HCT116 (cell line): ENCODE measurements around the gene GDPD2. TPM values are rescaled to one million over a fixed set of nuclear protein-coding genes. Genes with fewer than 3 reads are reported as not detected.

Experiments
- ATAC-seq: fragments of 200-7000 bp; cut with Tn5 transposase; 2 replicates; pipeline ENCODE4 v1.9.1; 2020; ENCODE audit warnings: mild to moderate bottlenecking, moderate library complexity
- BruUV-seq: library from RNA; stranded (reverse); fragments of 400-500 nt; replicated peaks from 2 replicates; lab custom pipeline; 2021; lab: Mats Ljungman, UMichigan
- CTCF ChIA-PET: fragments of 300-600 bp; sonication (Branson Sonifier 250); formaldehyde crosslinking; loops from one replicate; lab custom pipeline; 2021; ENCODE audit warnings: antibody characterized with exemption; lab: Charles Lee
- POLR2A ChIA-PET: fragments of 300-600, 350-600 bp; sonication (Branson Sonifier 250); formaldehyde crosslinking; loops from one replicate; lab custom pipeline; 2021; ENCODE audit warnings: antibody characterized with exemption; lab: Charles Lee
- RAD21 ChIA-PET, 2 experiments: fragments of 300-600 bp; sonication (Branson Sonifier 250); formaldehyde crosslinking; loops; one replicate each; lab custom pipeline; 2023; ENCODE audit warnings: low total read pairs in 2 of 2; ENCODE audit not compliant: uncharacterized antibody in 2 of 2, unreplicated experiment in 2 of 2, low non-redundant PET in 1 of 2; lab: Charles Lee
- DNase-seq: peaks from one replicate; pipeline ENCODE4 v3.0.0-alpha.2; 2010; ENCODE audit warnings: low read depth, low spot score
- H2AFZ ChIP-seq: fragments of 200-600 bp; shearing (Covaris generic), sonication (generic); 2 replicates; pipeline ENCODE4 v1.6.1; 2017; ENCODE audit warnings: low read depth, mixed run types, mixed read lengths, antibody characterized with exemption, low read length; ENCODE audit not compliant: poor library complexity, severe bottlenecking
- H3K27ac ChIP-seq: 2 replicates; pipeline ENCODE4 v1.5.1; 2012; ENCODE audit warnings: low read depth, low read length
- H3K27me3 ChIP-seq: fragments of 200-600 bp; sonication (generic); 2 replicates; pipeline ENCODE4 v1.6.1; 2016; ENCODE audit warnings: mixed run types, low read length, mixed read lengths; ENCODE audit not compliant: insufficient read depth
- H3K36me3 ChIP-seq, 2 experiments: fragments of 200-500 bp in 1 of 2; fragments of 200-600 bp in 1 of 2; sonication (Bioruptor generic) in 1 of 2; sonication (generic) in 1 of 2; 2 replicates each; pipeline versions ENCODE4 v1.5.1 to v1.6.1; 2014 to 2016; ENCODE audit warnings: low read length in 2 of 2, inconsistent platforms in 1 of 2, mixed read lengths in 1 of 2, mixed run types in 1 of 2; ENCODE audit not compliant: insufficient read depth in 2 of 2, control insufficient read depth in 1 of 2
- H3K4me1 ChIP-seq, 2 experiments: fragments of 200-600 bp in 1 of 2; sonication (generic) in 1 of 2; 2 replicates each; pipeline versions ENCODE4 v1.5.1 to v1.6.1; 2012 to 2017; ENCODE audit warnings: low read length in 2 of 2, inconsistent platforms in 1 of 2, mild to moderate bottlenecking in 1 of 2, mixed read lengths in 1 of 2, mixed run types in 1 of 2, moderate library complexity in 1 of 2; ENCODE audit not compliant: insufficient read depth in 2 of 2, control insufficient read depth in 1 of 2
- H3K4me2 ChIP-seq: fragments of 200-600 bp; sonication (generic); 2 replicates; pipeline ENCODE4 v1.6.1; 2017; ENCODE audit warnings: mixed run types, low read length, mixed read lengths
- H3K4me3 ChIP-seq, 2 experiments: fragments of 200-600 bp in 1 of 2; sonication (generic) in 1 of 2; replicated peaks in 1 of 2; 2 replicates each; pipeline ENCODE4 v1.5.1; 2011 to 2016; ENCODE audit warnings: low read length in 2 of 2, control low read depth in 1 of 2, low read depth in 1 of 2, mild to moderate bottlenecking in 1 of 2, mixed read lengths in 1 of 2, mixed run types in 1 of 2
- H3K79me2 ChIP-seq: fragments of 200-600 bp; sonication (generic); 2 replicates; pipeline ENCODE4 v1.6.1; 2017; ENCODE audit warnings: mild to moderate bottlenecking, mixed run types, low read length, moderate library complexity, mixed read lengths; ENCODE audit not compliant: insufficient read depth
- H3K9ac ChIP-seq: fragments of 200-600 bp; sonication (generic); 2 replicates; pipeline ENCODE4 v1.6.1; 2016; ENCODE audit warnings: low read length, mixed read lengths
- H3K9me2 ChIP-seq: fragments of 200-600 bp; sonication (generic), shearing (Covaris generic); 2 replicates; pipeline ENCODE4 v1.6.1; 2017; ENCODE audit warnings: mixed run types, mild to moderate bottlenecking, moderate library complexity; ENCODE audit not compliant: insufficient read depth
- H3K9me3 ChIP-seq, 2 experiments: fragments of 200-500 bp in 1 of 2; fragments of 200-600 bp in 1 of 2; sonication (Bioruptor generic) in 1 of 2; sonication (generic) in 1 of 2; 2 replicates each; pipeline ENCODE4 v1.6.1; 2014 to 2017; ENCODE audit warnings: low read length in 2 of 2, mixed read lengths in 2 of 2, inconsistent platforms in 1 of 2, low read depth in 1 of 2, mild to moderate bottlenecking in 1 of 2, mixed run types in 1 of 2, moderate library complexity in 1 of 2; ENCODE audit not compliant: control insufficient read depth in 1 of 2, insufficient read depth in 1 of 2
- H4K20me1 ChIP-seq: fragments of 200-600 bp; sonication (generic), shearing (Covaris generic); 2 replicates; pipeline ENCODE4 v1.6.1; 2017; ENCODE audit warnings: mixed run types, mild to moderate bottlenecking, moderate library complexity; ENCODE audit not compliant: insufficient read depth
- CBX3 ChIP-seq: IDR thresholded peaks from 2 replicates; pipeline ENCODE4 v1.6.1; 2012; ENCODE audit warnings: low read depth
- CEBPB ChIP-seq: IDR thresholded peaks from 2 replicates; pipeline ENCODE4 v1.6.1; 2012; ENCODE audit warnings: low read depth
- EGR1 ChIP-seq: IDR thresholded peaks from 2 replicates; pipeline ENCODE4 v1.6.1; 2012; ENCODE audit warnings: low read depth
- ELF1 ChIP-seq: IDR thresholded peaks from 2 replicates; pipeline ENCODE4 v1.6.1; 2012; ENCODE audit warnings: low read depth, borderline replicate concordance
- EZH2 ChIP-seq: fragments of 200-600 bp; sonication (generic); IDR thresholded peaks from 2 replicates; pipeline ENCODE4 v1.6.1; 2017; ENCODE audit warnings: antibody characterized with exemption, mixed run types
- EZH2phosphoT487 ChIP-seq: fragments of 200-600 bp; IDR thresholded peaks from 2 replicates; pipeline ENCODE4 v1.6.1; 2018; ENCODE audit warnings: antibody characterized with exemption, borderline replicate concordance
- FOSL1 ChIP-seq: IDR thresholded peaks from 2 replicates; pipeline ENCODE4 v1.6.1; 2012; ENCODE audit warnings: low read depth
- JUND ChIP-seq: IDR thresholded peaks from 2 replicates; pipeline ENCODE4 v1.6.1; 2012
- POLR2A ChIP-seq: IDR thresholded peaks from 2 replicates; pipeline ENCODE4 v1.7.0; 2011; ENCODE audit warnings: borderline replicate concordance; ENCODE audit not compliant: insufficient read depth, insufficient read length; ENCODE audit errors: extremely low read depth
- RAD21 ChIP-seq: IDR thresholded peaks from 2 replicates; pipeline ENCODE4 v1.6.1; 2012; ENCODE audit warnings: low read depth, mild to moderate bottlenecking
- SIN3A ChIP-seq: IDR thresholded peaks from 2 replicates; pipeline ENCODE4 v1.6.1; 2012; ENCODE audit warnings: low read depth
- SP1 ChIP-seq: IDR thresholded peaks from 2 replicates; pipeline ENCODE4 v1.6.1; 2012; ENCODE audit warnings: low read depth
- SRF ChIP-seq: IDR thresholded peaks from 2 replicates; pipeline ENCODE4 v1.6.1; 2012; ENCODE audit warnings: low read depth
- YY1 ChIP-seq: IDR thresholded peaks from 2 replicates; pipeline ENCODE4 v1.6.1; 2011; ENCODE audit warnings: low read length, low read depth, moderate library complexity, mild to moderate bottlenecking; ENCODE audit not compliant: insufficient replicate concordance; ENCODE audit errors: extremely low read depth
- ZFX ChIP-seq: fragments of 450-650 bp; IDR thresholded peaks from 2 replicates; pipeline ENCODE4 v1.6.1; 2017
- ZNF274 ChIP-seq: fragments of 200-500 bp; sonication (Bioruptor generic); IDR thresholded peaks from 2 replicates; pipeline ENCODE4 v1.6.1; 2014; ENCODE audit warnings: mild to moderate bottlenecking, low read depth, low read length, inconsistent platforms
- intact Hi-C: fragments of 100-400 bp; cut with micrococcal nuclease; formaldehyde crosslinking; loops from 2 replicates; pipeline ENCODE4 v1.10.0; 2022
- total RNA-seq: library from RNA; stranded (reverse); gene quantifications from one replicate; pipeline ENCODE4 v1.2.1, GENCODE V29; 2021; ENCODE audit not compliant: unreplicated experiment
- TF ChIP-seq, protein P1 (sequence below), 3 experiments: fragments of 200-600 bp in 1 of 3; sonication (generic) in 1 of 3; IDR thresholded peaks in 2 of 3; conservative IDR thresholded peaks in 1 of 3; 2 replicates each; pipeline ENCODE4 v1.5.1; 2012 to 2017; ENCODE audit warnings: low read depth in 2 of 3, low read length in 2 of 3, antibody characterized with exemption in 1 of 3, borderline replicate concordance in 1 of 3, control low read depth in 1 of 3, mild to moderate bottlenecking in 1 of 3, mixed read lengths in 1 of 3, mixed run types in 1 of 3, moderate library complexity in 1 of 3; ENCODE audit not compliant: insufficient read depth in 1 of 3
- TF ChIP-seq, protein P2 (sequence below): IDR thresholded peaks from 2 replicates; pipeline ENCODE4 v1.6.1; 2011; ENCODE audit warnings: mild to moderate bottlenecking, low read length, moderate library complexity; ENCODE audit not compliant: insufficient replicate concordance; ENCODE audit errors: extremely low read depth
- TF ChIP-seq, protein P3 (sequence below): IDR thresholded peaks from 2 replicates; pipeline ENCODE4 v1.6.1; 2012
- TF ChIP-seq, protein P4 (sequence below): IDR thresholded peaks from 2 replicates; pipeline ENCODE4 v1.6.1; 2012; ENCODE audit warnings: low read depth

GDPD2 gene
- total RNA-seq, 1 experiment from 2014 or later, result not detected

DNA sequence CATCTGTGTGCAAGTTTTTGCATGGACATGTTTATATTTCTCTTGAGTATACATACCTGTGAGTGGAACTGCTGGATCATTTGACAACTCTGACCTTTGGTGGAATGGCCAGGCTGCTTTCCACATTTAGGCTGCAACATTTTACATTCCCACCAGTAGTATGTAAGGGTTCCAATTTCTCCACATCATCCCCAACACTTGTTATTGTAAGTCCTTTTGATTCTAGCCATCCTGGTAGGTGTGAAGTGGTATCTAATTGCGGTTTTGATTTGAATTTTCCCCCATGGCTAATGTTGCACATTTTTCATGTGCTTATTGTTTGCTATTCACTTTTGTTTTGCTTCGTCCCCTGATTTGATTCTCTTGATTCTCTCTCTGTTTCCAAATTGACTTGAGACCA, 37.9 kb downstream of the GDPD2 start:
- intact Hi-C loops, result no loop called here
- Histone ChIP-seq H3K9me2 (no peaks in the 10 kb centered on the region), H3K27me3 (no peaks in the 10 kb centered on the region), H3K4me2 (no peak overlapping the region), H3K79me2 (peaks cover 30% of the 10 kb centered on the region), H3K9ac (no peak overlapping the region), H3K36me3 (0 out of 4 replicates have a peak, but pooled peaks cover 0 to 4% of the 10 kb centered on the region in 2 experiments), H3K4me1 (peaks cover 6 to 14% of the 10 kb centered on the region in 2 experiments; a peak in 2 of 4 replicates), H2AFZ (no peak overlapping the region), H3K9me3 (no peaks in the 10 kb centered on the region), H3K27ac (no peak overlapping the region), H4K20me1 (no peaks in the 10 kb centered on the region), H3K4me3 (no peak overlapping the region)
- ChIA-PET POLR2A (no interaction called here), RAD21 (no interaction called here), CTCF (no interaction called here)
- DNase-seq (no peak), ATAC-seq (no peak)
- TF ChIP-seq, protein P1, sequence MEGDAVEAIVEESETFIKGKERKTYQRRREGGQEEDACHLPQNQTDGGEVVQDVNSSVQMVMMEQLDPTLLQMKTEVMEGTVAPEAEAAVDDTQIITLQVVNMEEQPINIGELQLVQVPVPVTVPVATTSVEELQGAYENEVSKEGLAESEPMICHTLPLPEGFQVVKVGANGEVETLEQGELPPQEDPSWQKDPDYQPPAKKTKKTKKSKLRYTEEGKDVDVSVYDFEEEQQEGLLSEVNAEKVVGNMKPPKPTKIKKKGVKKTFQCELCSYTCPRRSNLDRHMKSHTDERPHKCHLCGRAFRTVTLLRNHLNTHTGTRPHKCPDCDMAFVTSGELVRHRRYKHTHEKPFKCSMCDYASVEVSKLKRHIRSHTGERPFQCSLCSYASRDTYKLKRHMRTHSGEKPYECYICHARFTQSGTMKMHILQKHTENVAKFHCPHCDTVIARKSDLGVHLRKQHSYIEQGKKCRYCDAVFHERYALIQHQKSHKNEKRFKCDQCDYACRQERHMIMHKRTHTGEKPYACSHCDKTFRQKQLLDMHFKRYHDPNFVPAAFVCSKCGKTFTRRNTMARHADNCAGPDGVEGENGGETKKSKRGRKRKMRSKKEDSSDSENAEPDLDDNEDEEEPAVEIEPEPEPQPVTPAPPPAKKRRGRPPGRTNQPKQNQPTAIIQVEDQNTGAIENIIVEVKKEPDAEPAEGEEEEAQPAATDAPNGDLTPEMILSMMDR (IDR thresholded peaks at IDR 0.05 in 2 of 3, conservative IDR thresholded peaks at IDR 0.05 in 1 of 3; ENCODE audit: borderline replicate concordance in 1 of 3, insufficient read depth in 1 of 3, low read depth in 2 of 3, low read length in 2 of 3), result no peak
- TF ChIP-seq FOSL1 (no peak), CBX3 (no peak), CEBPB (no peak), YY1 (no peak), JUND (no peak), ELF1 (no peak), SRF (no peak), ZFX (no peak), ZNF274 (no peak), EZH2 (no peak), RAD21 (no peak), SIN3A (no peak), SP1 (no peak), EGR1 (no peak), POLR2A (no peak), EZH2phosphoT487 (no peak)
- TF ChIP-seq, protein P2, sequence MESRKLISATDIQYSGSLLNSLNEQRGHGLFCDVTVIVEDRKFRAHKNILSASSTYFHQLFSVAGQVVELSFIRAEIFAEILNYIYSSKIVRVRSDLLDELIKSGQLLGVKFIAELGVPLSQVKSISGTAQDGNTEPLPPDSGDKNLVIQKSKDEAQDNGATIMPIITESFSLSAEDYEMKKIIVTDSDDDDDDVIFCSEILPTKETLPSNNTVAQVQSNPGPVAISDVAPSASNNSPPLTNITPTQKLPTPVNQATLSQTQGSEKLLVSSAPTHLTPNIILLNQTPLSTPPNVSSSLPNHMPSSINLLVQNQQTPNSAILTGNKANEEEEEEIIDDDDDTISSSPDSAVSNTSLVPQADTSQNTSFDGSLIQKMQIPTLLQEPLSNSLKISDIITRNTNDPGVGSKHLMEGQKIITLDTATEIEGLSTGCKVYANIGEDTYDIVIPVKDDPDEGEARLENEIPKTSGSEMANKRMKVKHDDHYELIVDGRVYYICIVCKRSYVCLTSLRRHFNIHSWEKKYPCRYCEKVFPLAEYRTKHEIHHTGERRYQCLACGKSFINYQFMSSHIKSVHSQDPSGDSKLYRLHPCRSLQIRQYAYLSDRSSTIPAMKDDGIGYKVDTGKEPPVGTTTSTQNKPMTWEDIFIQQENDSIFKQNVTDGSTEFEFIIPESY, result no peak
- TF ChIP-seq, protein P3, sequence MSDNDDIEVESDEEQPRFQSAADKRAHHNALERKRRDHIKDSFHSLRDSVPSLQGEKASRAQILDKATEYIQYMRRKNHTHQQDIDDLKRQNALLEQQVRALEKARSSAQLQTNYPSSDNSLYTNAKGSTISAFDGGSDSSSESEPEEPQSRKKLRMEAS, result no peak
- TF ChIP-seq, protein P4, sequence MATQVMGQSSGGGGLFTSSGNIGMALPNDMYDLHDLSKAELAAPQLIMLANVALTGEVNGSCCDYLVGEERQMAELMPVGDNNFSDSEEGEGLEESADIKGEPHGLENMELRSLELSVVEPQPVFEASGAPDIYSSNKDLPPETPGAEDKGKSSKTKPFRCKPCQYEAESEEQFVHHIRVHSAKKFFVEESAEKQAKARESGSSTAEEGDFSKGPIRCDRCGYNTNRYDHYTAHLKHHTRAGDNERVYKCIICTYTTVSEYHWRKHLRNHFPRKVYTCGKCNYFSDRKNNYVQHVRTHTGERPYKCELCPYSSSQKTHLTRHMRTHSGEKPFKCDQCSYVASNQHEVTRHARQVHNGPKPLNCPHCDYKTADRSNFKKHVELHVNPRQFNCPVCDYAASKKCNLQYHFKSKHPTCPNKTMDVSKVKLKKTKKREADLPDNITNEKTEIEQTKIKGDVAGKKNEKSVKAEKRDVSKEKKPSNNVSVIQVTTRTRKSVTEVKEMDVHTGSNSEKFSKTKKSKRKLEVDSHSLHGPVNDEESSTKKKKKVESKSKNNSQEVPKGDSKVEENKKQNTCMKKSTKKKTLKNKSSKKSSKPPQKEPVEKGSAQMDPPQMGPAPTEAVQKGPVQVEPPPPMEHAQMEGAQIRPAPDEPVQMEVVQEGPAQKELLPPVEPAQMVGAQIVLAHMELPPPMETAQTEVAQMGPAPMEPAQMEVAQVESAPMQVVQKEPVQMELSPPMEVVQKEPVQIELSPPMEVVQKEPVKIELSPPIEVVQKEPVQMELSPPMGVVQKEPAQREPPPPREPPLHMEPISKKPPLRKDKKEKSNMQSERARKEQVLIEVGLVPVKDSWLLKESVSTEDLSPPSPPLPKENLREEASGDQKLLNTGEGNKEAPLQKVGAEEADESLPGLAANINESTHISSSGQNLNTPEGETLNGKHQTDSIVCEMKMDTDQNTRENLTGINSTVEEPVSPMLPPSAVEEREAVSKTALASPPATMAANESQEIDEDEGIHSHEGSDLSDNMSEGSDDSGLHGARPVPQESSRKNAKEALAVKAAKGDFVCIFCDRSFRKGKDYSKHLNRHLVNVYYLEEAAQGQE, result no peak
- no TSS peak for BruUV-seq
